IPS DF 6.9 (cell line): ENCODE measurements around the gene ITIH4.
A peak's percentile ranks its signal among the peaks of the same experiment; 100 is the strongest.

ENCODE experiments used
- DNase-seq: peaks from one replicate; pipeline ENCODE4 v3.0.0-alpha.2; 2013; ENCODE audit warnings: low read depth, low spot score
- H3K27ac ChIP-seq: one replicate; pipeline ENCODE4 v1.5.1; 2013; ENCODE audit warnings: low read length, control low read depth
- H3K27me3 ChIP-seq: 2 replicates; pipeline ENCODE4 v1.6.1; 2013; ENCODE audit warnings: mild to moderate bottlenecking, low read length; ENCODE audit not compliant: control insufficient read depth, insufficient read depth
- H3K36me3 ChIP-seq: 2 replicates; pipeline ENCODE4 v1.6.1; 2013; ENCODE audit warnings: low read length; ENCODE audit not compliant: control insufficient read depth, insufficient read depth
- H3K4me1 ChIP-seq: 2 replicates; pipeline ENCODE4 v1.6.1; 2013; ENCODE audit warnings: low read length; ENCODE audit not compliant: control insufficient read depth, insufficient read depth
- H3K4me3 ChIP-seq: 2 replicates; pipeline ENCODE4 v1.5.1; 2013; ENCODE audit warnings: mild to moderate bottlenecking, low read length
- H3K9me3 ChIP-seq: 2 replicates; pipeline ENCODE4 v1.6.1; 2013; ENCODE audit warnings: low read length, inconsistent platforms; ENCODE audit not compliant: control insufficient read depth, insufficient read depth
- WGBS: extraction: QIAGEN DNeasy Blood & Tissue Kit; methylation state at CpG from one replicate; pipeline ENCODE4 v1.1.7; 2013; ENCODE audit warnings: mixed read lengths, missing lambda C conversion rate; ENCODE audit not compliant: insufficient read length, insufficient coverage; 5-methylcytosine and 5-hydroxymethylcytosine counted together

ITIH4 gene

DNA sequence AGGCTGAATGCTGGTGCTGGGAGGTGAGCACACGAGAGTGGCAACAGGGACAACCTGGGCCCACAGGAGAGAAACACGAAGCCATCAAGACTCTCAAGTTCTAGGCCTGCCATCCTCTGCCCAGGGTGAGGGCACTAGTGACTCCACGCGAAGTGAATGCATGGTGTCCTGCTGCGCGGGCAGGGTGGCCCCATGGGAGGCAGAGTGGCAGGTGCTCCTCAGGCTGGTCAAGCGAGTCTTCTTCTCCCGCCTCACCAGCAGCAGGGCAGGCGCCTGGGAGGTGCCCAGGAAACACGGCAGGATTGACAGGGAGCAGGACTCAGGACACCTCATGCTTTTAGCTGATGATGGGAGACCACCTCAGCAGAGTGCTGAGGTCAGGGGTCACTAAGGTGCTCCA, 40.0 kb upstream of the ITIH4 start:
- no peak for DNase-seq
- H3K27ac ChIP-seq = no peak overlapping the region
- no peak overlapping the region for H3K4me3 ChIP-seq
- H3K27me3 ChIP-seq = no peaks in the 10 kb centered on the region
- no peaks in the 10 kb centered on the region for H3K9me3 ChIP-seq
- no peaks in the 10 kb centered on the region for H3K36me3 ChIP-seq
- no peaks in the 10 kb centered on the region for H3K4me1 ChIP-seq
- no CpG with 5 or more reads among the region's 10 CpGs for WGBS

DNA sequence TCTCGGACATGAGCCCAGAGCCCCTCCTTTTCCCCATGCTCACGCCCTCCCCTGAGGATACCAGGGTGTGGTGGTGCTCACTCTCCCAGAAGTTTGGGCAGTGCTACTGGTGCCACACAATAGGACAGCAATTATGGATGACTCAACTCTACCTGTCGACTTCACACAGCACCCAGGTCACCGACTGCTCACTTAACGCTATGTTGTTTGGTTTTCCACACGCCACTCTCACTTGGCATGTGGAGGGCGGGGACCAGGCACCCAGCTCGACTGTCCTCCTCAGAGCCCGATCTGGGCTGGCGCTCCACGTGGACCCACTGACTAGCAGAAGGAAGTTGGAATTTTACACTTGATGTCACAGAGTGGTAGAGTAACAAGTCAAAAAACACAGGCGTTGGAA, 36.0 kb upstream of the ITIH4 start:
- WGBS = no CpG with 5 or more reads among the region's 12 CpGs
- Histone ChIP-seq H3K36me3 (no peaks in the 10 kb centered on the region), H3K27me3 (no peaks in the 10 kb centered on the region), H3K4me3 (no peak overlapping the region), H3K9me3 (no peaks in the 10 kb centered on the region), H3K4me1 (no peaks in the 10 kb centered on the region), H3K27ac (no peak overlapping the region)
- no peak for DNase-seq

DNA sequence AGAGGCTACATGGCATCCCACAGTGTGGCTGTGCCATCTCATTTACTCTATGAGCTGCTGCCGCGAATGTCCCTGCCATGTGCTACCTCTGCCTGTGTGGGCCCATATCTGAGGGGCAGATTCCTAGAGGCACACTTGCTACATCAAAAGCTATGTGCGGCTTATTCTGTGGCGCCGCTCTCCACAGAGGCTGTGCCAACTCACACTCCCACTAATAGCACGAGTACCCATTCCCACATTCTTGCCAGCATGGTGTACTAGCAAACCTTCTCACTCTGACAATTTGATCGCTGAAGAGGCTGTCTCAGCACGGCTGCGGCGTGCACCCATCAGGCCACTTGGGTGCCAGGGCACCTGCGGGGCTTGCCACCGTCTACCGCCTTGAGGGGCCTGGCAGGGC, 35.5 kb upstream of the ITIH4 start:
- no peak for DNase-seq
- Histone ChIP-seq H3K9me3 (no peaks in the 10 kb centered on the region), H3K4me1 (no peaks in the 10 kb centered on the region), H3K27me3 (no peaks in the 10 kb centered on the region), H3K27ac (no peak overlapping the region), H3K36me3 (no peaks in the 10 kb centered on the region), H3K4me3 (no peak overlapping the region)
- WGBS = no CpG with 5 or more reads among the region's 13 CpGs

DNA sequence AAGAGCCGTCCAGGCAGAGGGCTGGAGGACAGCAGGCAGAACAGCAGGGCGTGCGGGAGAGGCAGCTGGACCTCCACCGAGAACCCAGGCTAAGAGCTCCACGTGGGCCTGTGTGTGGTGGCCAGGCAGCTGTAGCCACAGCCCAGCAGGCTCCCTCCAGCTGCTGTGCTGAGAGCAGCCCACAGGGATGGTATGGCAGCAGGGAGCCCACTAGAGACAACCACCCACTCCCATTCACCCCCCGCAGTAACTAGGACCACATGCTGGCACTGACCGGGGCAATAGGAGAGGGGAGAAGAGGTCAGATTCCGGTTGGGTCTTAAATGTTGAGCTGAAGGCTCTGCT, 29.9 kb upstream of the ITIH4 start:
- no peaks in the 10 kb centered on the region for H3K36me3 ChIP-seq
- no peak for DNase-seq
- no peaks in the 10 kb centered on the region for H3K9me3 ChIP-seq
- WGBS = no CpG with 5 or more reads among the region's 8 CpGs
- H3K4me1 ChIP-seq = no peaks in the 10 kb centered on the region
- H3K27ac ChIP-seq = no peak overlapping the region
- no peaks in the 10 kb centered on the region for H3K27me3 ChIP-seq
- H3K4me3 ChIP-seq = no peak overlapping the region

DNA sequence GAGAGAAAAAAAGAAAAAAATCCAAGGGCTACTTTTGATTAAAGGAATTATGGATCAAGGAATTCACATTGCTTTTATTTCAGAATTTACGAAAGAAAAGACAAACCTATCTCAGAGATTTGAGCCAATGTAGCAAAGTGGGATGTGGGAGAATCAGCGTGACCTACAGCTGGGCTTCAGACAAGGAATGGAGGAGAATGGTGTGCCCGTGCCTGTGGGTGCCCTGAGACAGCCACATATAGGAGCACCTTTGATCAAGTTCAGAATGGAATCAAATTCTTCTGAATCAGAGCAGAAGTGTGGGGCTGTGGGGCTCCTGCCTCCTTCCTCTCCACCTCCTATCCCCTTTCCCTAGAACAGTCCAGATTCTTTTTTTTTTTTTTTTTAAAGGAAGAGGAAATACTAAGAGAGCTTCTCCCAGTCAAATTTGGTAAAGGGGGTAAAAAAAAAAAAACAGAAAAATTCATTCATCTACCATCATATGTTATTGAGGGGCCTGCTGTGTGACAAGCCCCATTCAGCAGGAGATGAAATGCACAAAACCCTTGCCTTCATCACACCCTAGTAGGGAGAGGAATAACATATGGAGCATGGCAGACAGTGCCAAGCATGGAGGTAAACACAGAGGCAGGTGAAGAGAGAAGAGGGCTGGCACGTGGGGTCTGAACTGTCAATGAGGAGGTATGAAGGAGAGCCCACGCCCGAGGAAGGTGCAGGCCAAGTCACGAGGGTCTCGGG, 29.4 kb upstream of the ITIH4 start:
- no peaks in the 10 kb centered on the region for H3K36me3 ChIP-seq
- no peak overlapping the region for H3K4me3 ChIP-seq
- WGBS = no CpG with 5 or more reads among the region's 8 CpGs
- H3K27me3 ChIP-seq = no peaks in the 10 kb centered on the region
- no peaks in the 10 kb centered on the region for H3K9me3 ChIP-seq
- DNase-seq = no peak
- no peaks in the 10 kb centered on the region for H3K4me1 ChIP-seq
- no peak overlapping the region for H3K27ac ChIP-seq

DNA sequence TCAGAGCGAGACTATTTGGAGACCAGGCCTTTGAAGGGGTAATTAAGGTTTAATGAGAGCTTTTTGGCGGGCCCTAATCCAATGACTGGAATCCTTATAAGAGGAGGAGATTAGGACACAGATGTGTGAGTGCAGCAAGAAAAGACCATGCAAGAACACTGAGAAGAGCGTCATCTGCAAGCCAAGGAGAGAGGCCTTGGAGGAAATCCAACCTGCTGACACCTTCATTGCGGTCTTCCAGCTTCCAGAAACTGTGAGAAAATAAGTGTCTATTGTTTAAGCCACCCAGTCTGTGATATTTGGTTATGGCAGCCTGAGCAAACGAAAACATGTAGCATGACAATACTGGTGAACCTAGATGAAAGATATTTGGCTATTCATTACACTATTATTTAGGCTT, 27.4 kb upstream of the ITIH4 start:
- Histone ChIP-seq H3K9me3 (no peaks in the 10 kb centered on the region), H3K27ac (no peak overlapping the region), H3K36me3 (no peaks in the 10 kb centered on the region), H3K4me3 (no peak overlapping the region), H3K27me3 (no peaks in the 10 kb centered on the region), H3K4me1 (no peaks in the 10 kb centered on the region)
- no peak for DNase-seq
- WGBS = no CpG with 5 or more reads among the region's 5 CpGs

DNA sequence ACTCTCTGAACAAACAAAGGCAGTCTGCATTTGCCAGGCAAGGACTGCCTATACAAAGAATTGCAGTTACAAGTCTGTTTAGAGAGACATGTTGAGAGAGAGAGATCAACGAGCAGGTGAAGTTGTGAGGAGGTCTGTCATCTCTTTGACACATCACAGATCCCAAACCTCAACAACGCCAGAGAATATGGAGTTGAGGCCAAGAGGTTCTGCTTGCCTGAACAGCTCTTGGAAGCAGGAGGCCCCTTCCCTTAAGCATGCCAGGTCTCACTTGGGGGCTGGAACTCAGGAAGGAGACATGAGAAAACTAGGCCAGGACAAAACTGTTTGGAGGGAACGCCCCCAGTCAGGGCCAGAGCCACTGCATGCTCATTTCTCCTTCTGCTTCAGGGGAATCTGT, 26.7 kb upstream of the ITIH4 start:
- Histone ChIP-seq H3K27me3 (no peaks in the 10 kb centered on the region), H3K9me3 (no peaks in the 10 kb centered on the region), H3K36me3 (peaks cover 3% of the 10 kb centered on the region; the same call in 1 of the 2 replicates), H3K4me3 (no peak overlapping the region), H3K4me1 (no peaks in the 10 kb centered on the region), H3K27ac (no peak overlapping the region)
- no CpG with 5 or more reads among the region's 3 CpGs for WGBS
- DNase-seq = no peak

DNA sequence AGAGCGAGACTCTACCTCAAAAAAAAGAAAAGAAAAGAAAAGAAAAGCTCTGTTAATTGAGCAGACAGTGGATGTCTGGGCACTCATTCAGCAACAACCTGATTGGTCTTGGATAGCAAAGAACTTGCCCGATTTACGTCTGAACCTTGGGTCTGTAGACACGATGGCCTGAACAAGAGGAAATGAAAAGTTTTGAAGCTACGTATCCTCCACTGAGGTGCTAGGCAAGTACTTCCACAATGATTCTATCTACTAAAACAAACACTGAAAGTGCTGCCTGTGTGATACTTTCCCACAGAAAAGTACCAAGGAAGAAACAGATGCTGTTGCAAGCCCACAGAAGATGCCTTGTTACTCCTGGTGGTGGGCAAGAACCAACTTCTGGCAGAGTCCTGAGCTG, 26.2 kb upstream of the ITIH4 start:
- Histone ChIP-seq H3K4me3 (no peak overlapping the region), H3K9me3 (no peaks in the 10 kb centered on the region), H3K27me3 (no peaks in the 10 kb centered on the region), H3K27ac (no peak overlapping the region), H3K4me1 (no peaks in the 10 kb centered on the region), H3K36me3 (peaks cover 3% of the 10 kb centered on the region; the same call in 1 of the 2 replicates)
- WGBS = no CpG with 5 or more reads among the region's 5 CpGs
- DNase-seq = no peak

DNA sequence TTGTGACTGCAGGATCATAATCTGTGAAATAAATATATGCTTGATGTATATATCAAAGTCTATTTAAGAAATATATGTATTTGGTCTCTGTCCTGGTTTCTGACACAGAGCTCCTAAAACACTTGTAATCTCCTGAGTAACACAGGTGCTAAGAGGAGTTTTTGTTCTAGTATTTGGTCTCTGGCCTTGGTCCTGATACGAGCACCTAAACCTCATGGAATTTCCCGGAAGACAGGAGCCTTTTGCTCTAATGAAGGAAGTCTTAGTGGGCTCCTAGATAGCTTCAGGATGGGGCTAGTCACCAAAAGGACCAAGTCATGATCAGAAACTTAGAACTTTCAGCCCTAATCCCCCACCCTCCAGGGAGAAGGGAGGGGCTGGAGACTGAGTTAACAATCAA, 23.5 kb upstream of the ITIH4 start:
- H3K27me3 ChIP-seq = no peaks in the 10 kb centered on the region
- no peak overlapping the region for H3K27ac ChIP-seq
- no peak for DNase-seq
- no peaks in the 10 kb centered on the region for H3K4me1 ChIP-seq
- H3K36me3 ChIP-seq = peaks cover 6% of the 10 kb centered on the region; the same call in 1 of the 2 replicates
- WGBS = no CpG with 5 or more reads among the region's 2 CpGs
- no peak overlapping the region for H3K4me3 ChIP-seq
- H3K9me3 ChIP-seq = no peaks in the 10 kb centered on the region

DNA sequence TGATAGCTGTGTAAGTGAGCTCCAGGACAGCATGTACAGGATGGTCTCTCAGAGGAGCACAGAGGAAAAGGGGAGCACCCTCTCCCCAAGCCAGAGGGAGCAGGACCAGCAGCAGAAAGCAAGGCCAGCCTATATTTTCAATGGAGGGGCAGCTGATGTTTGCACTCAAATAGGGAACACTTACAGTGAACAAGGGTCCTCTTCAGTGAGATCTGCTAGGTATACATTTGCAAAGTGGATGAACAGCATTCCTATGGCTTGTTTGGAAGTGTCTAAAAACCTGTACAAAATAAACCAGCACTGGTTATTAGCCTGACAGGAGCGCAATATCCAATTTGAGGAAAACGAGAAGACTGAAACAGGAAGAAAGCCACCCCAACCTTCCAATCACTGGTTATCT, 21.9 kb upstream of the ITIH4 start:
- H3K4me1 ChIP-seq = no peaks in the 10 kb centered on the region
- H3K27ac ChIP-seq = no peak overlapping the region
- peaks cover 6% of the 10 kb centered on the region; the same call in 1 of the 2 replicates for H3K36me3 ChIP-seq
- no peak overlapping the region for H3K4me3 ChIP-seq
- no peaks in the 10 kb centered on the region for H3K9me3 ChIP-seq
- WGBS = no CpG with 5 or more reads among the region's 2 CpGs
- no peak for DNase-seq
- no peaks in the 10 kb centered on the region for H3K27me3 ChIP-seq

DNA sequence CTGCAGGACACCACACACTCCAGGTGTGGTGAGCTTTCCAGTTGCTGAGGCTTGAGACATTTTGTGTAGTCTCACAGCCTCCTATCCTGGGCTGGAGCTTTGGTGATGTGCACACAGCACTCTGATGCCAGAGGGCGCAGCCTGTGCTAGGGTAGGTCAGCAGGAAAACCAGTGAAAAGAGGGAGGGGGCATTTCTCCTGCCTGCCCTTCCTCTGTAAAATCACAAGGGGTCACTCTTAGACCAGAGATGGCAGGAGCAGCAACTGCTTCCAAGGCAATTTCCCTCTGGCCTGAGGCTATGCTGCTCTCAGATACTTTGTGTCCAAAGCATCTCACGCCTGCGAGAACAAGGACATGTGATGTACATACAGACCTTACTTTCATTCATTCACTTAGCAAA, 20.9 kb upstream of the ITIH4 start:
- no peaks in the 10 kb centered on the region for H3K9me3 ChIP-seq
- H3K27me3 ChIP-seq = no peaks in the 10 kb centered on the region
- H3K4me3 ChIP-seq = no peak overlapping the region
- WGBS = no CpG with 5 or more reads among the region's 3 CpGs
- H3K4me1 ChIP-seq = no peaks in the 10 kb centered on the region
- H3K36me3 ChIP-seq = peaks cover 6% of the 10 kb centered on the region; the same call in 1 of the 2 replicates
- H3K27ac ChIP-seq = no peak overlapping the region
- DNase-seq = peak; percentile 29
